Activated CD8-positive, alpha-beta memory T cell treated with anti-CD3 and anti-CD28 coated beads, Interleukin-2, amount 50 U/mL, for 24 hours (primary cell): ENCODE data around the gene SLC25A23.
"Not testable (repeated sequence)": the region's sequence is repeated elsewhere in the genome, so short reads cannot be mapped to it uniquely, and the experiment has no call there.

Experiments used
- DNase-seq: peaks from one replicate; pipeline ENCODE4 v3.0.0-alpha.2; 2020; ENCODE audit errors: extremely low read depth

SLC25A23 gene

GRCh38 chr19:6402058-6402457, 57.5 kb downstream of the SLC25A23 start:
- no peak for DNase-seq

- not testable (repeated sequence) for DNase-seq
These were observed 59.3 kb downstream of the SLC25A23 start for GRCh38 chr19:6400062-6400944.

- no peak for DNase-seq
These were observed 63.3 kb downstream of the SLC25A23 start for GRCh38 chr19:6396305-6396704.

GRCh38 chr19:6394831-6395230, 64.8 kb downstream of the SLC25A23 start:
- no peak for DNase-seq

- DNase-seq: no peak
These were observed 65.6 kb downstream of the SLC25A23 start for GRCh38 chr19:6393983-6394412.

GRCh38 chr19:6393074-6393982, 66.3 kb downstream of the SLC25A23 start, which contains the start of gene GTF2F1:
Gene GTF2F1, minus strand, starts transcription at chr19:6393164. Its CDS starts 169 bp downstream, at chr19:6392995.
- DNase-seq: peak; percentile 87

- DNase-seq: no peak
These were observed 67.1 kb downstream of the SLC25A23 start for GRCh38 chr19:6392221-6393073.
